HepG2 (cell line): Measurements from ENCODE around the gene NT5C3B. TPM values are rescaled to one million over a fixed set of nuclear protein-coding genes. Genes with fewer than 3 reads are reported as not detected.

Experiments used
- AGO2 ChIP-seq: fragments of 200-400 bp; formaldehyde crosslinking; optimal IDR thresholded peaks from 2 replicates; pipeline ENCODE3; 2017; ENCODE audit warnings: mild to moderate bottlenecking, low read depth, low read length, moderate library complexity
- ARNT2 ChIP-seq: sonication (generic); formaldehyde crosslinking; IDR thresholded peaks from 2 replicates; pipeline ENCODE4 v1.8.0; 2022; ENCODE audit warnings: mild to moderate bottlenecking, low read depth, missing genetic modification reagents, moderate library complexity
- CBFB ChIP-seq: sonication (generic); formaldehyde crosslinking; IDR thresholded peaks from 2 replicates; pipeline ENCODE4 v1.4.0; 2020; ENCODE audit warnings: missing genetic modification reagents
- CBX2 ChIP-seq, 2 experiments: fragments of 200-600 bp in 1 of 2; sonication (generic); formaldehyde crosslinking in 1 of 2; IDR thresholded peaks; 2 replicates each; pipeline versions ENCODE4 v1.7.0 to v1.8.1; 2018 to 2022; ENCODE audit warnings: low read depth in 2 of 2, low read length in 1 of 2, mild to moderate bottlenecking in 1 of 2, missing genetic modification reagents in 1 of 2
- ETV5 ChIP-seq: IDR thresholded peaks from 2 replicates; pipeline ENCODE4 v1.6.1; 2018; ENCODE audit warnings: missing biosample characterization, missing genetic modification reagents, inconsistent platforms, borderline replicate concordance
- GABPB1 ChIP-seq: IDR thresholded peaks from 2 replicates; pipeline ENCODE4 v1.6.1; 2016; ENCODE audit warnings: mild to moderate bottlenecking, missing genetic modification reagents, moderate library complexity, missing compliant biosample characterization
- IKZF1 ChIP-seq: fragments of 450-650 bp; IDR thresholded peaks from 2 replicates; pipeline ENCODE4 v1.7.1; 2016
- MEIS1 ChIP-seq: sonication (generic); formaldehyde crosslinking; IDR thresholded peaks from 2 replicates; pipeline ENCODE4 v1.9.0; 2021; ENCODE audit warnings: mild to moderate bottlenecking, missing genetic modification reagents, moderate library complexity, borderline replicate concordance
- MYNN ChIP-seq: sonication (generic); formaldehyde crosslinking; IDR thresholded peaks from 2 replicates; pipeline ENCODE4 v1.4.0; 2020; ENCODE audit warnings: mild to moderate bottlenecking, low read depth, missing genetic modification reagents
- NFATC3 ChIP-seq: sonication (generic); formaldehyde crosslinking; IDR thresholded peaks from 2 replicates; pipeline ENCODE4 v1.5.1; 2020; ENCODE audit warnings: mild to moderate bottlenecking, missing genetic modification reagents
- NFE2 ChIP-seq: sonication (generic); formaldehyde crosslinking; IDR thresholded peaks from 2 replicates; pipeline ENCODE4 v1.4.0; 2020; ENCODE audit warnings: missing genetic modification reagents
- NFRKB ChIP-seq: fragments of 450-650 bp; IDR thresholded peaks from 2 replicates; pipeline ENCODE4 v1.6.1; 2017
- SATB2 ChIP-seq: sonication (generic); formaldehyde crosslinking; IDR thresholded peaks from 2 replicates; pipeline ENCODE4 v1.5.0; 2020; ENCODE audit warnings: missing genetic modification reagents
- SKI ChIP-seq: fragments of 450-650 bp; IDR thresholded peaks from one replicate; pipeline ENCODE4 v1.6.1; 2018; ENCODE audit warnings: mild to moderate bottlenecking; ENCODE audit not compliant: partially characterized antibody
- SP1 ChIP-seq, 2 experiments: fragments of 450-650 bp in 1 of 2; sonication (generic) in 1 of 2; formaldehyde crosslinking in 1 of 2; IDR thresholded peaks; 2 replicates each; pipeline versions ENCODE4 v1.4.0 to v1.6.1; 2016 to 2020; ENCODE audit warnings: missing genetic modification reagents in 1 of 2
- ZFP62 ChIP-seq: sonication (generic); formaldehyde crosslinking; IDR thresholded peaks from 2 replicates; pipeline ENCODE4 v1.4.0; 2020; ENCODE audit warnings: missing genetic modification reagents
- ZMYM4 ChIP-seq: sonication (generic); formaldehyde crosslinking; IDR thresholded peaks from 2 replicates; pipeline ENCODE4 v1.8.1; 2023; ENCODE audit warnings: mild to moderate bottlenecking, missing genetic modification reagents
- ZNF101 ChIP-seq: sonication (generic); formaldehyde crosslinking; IDR thresholded peaks from 2 replicates; pipeline ENCODE4 v1.4.0; 2020; ENCODE audit warnings: mild to moderate bottlenecking, low read depth, missing genetic modification reagents, borderline replicate concordance
- ZNF12 ChIP-seq: sonication (generic); formaldehyde crosslinking; IDR thresholded peaks from 2 replicates; pipeline ENCODE4 v1.5.0; 2020; ENCODE audit warnings: missing genetic modification reagents
- ZNF24 ChIP-seq: fragments of 450-650 bp; IDR thresholded peaks from 2 replicates; pipeline ENCODE4 v1.6.1; 2017; ENCODE audit warnings: antibody characterized with exemption, mild to moderate bottlenecking
- ZNF383 ChIP-seq: sonication (generic); formaldehyde crosslinking; IDR thresholded peaks from 2 replicates; pipeline ENCODE4 v1.4.0; 2020; ENCODE audit warnings: missing genetic modification reagents, mild to moderate bottlenecking, borderline replicate concordance
- ZNF510 ChIP-seq: sonication (generic); formaldehyde crosslinking; IDR thresholded peaks from 2 replicates; pipeline ENCODE4 v1.4.0; 2020; ENCODE audit warnings: low read depth, mild to moderate bottlenecking, missing genetic modification reagents
- ZNF644 ChIP-seq: IDR thresholded peaks from 2 replicates; pipeline ENCODE4 v1.6.1; 2016; ENCODE audit warnings: low read depth
- polyA plus RNA-seq, 8 experiments: library from polyadenylated mRNA; depleted of rRNA in 3 of 8; stranded (reverse) in 7 of 8; unstranded in 1 of 8; fragments of >200 nt; fragmentation: Illumina TruSeq in 4 of 8; extraction: Trizol in 4 of 8; gene quantifications; 2 replicates each; pipeline versions ENCODE4 v1.2.1 to v1.2.3, GENCODE V29; 2011 to 2016; ENCODE audit warnings: low read depth in 4 of 8, missing spikeins in 1 of 8, mixed read lengths in 1 of 8; ENCODE audit not compliant: insufficient read depth in 1 of 8
- total RNA-seq, 5 experiments: library from RNA; depleted of rRNA; stranded (reverse); fragments of >200 nt; fragmentation: Illumina TruSeq; extraction: Trizol; gene quantifications; 2 replicates each; pipeline ENCODE4 v1.2.3, GENCODE V29; 2016; ENCODE audit warnings: low read depth in 1 of 5
- TF ChIP-seq, protein P1 (sequence below): sonication (generic); formaldehyde crosslinking; IDR thresholded peaks from 2 replicates; pipeline ENCODE4 v1.4.0; 2020; ENCODE audit warnings: mild to moderate bottlenecking, missing genetic modification reagents
- TF ChIP-seq, protein P2 (sequence below): IDR thresholded peaks from 2 replicates; pipeline ENCODE4 v1.6.1; 2016; ENCODE audit warnings: control low read depth
- TF ChIP-seq, protein P3 (sequence below): IDR thresholded peaks from 2 replicates; pipeline ENCODE4 v1.6.1; 2016; ENCODE audit warnings: missing compliant biosample characterization, missing genetic modification reagents, borderline replicate concordance
- TF ChIP-seq, protein P4 (sequence below): sonication (generic); formaldehyde crosslinking; conservative IDR thresholded peaks from 2 replicates; pipeline ENCODE4 v1.8.1; 2023; ENCODE audit warnings: missing genetic modification reagents

Gene NT5C3B
- total and polyA plus RNA-seq, 2 of the 13 experiments (the other 11 are each of a cell fraction or from before 2014, with no cell fraction given), result 104 to 126 TPM

DNA sequence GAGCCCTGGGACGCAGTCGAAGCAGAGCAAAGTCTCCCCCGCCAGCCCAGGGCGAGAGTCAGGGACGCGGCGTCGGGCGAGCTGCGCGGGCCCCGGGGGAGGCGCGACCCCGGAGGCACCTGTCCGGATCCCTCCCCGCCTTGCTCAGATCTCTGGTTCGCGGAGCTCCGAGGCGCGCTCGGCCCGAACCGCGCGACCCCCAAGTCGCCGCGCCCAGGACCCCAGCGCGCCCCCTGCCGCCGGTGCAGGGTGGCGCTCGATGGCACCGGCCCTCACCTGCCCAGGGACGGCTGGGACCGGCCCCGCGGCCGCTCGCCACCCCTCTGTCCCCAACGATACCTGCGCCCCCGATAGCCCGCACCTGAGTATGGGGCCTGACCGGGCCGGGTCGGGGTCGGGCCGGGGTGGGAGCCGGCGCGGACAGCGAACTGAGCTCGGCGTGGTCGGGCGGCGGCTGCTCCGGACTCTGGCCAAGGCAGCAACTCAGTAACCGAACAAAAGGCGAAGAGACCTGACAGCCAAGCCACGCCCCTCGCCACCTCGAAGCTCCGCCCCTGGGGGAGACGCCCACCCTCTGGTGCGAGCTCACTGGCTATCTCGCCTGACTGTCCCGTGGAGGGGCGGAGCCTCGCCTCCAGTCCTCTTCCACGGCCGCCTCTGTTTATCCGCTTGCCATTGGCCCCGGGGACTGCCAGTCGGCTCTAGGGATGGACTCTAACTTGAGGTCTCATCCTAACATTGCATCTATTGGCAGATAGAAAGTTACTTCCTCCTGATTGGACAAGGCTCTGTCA lies 49.6 kb downstream of the NT5C3B start, which contains the start of gene JUP (continued):
- TF ChIP-seq SP1 (IDR thresholded peaks at IDR 0.05) (peak; percentile 76; the same call in 1 of the 2 replicates), SP1 (CRISPR knock-in tag; IDR thresholded peaks at IDR 0.05) (peak; percentile 98), MYNN (CRISPR knock-in tag) (0 out of 2 replicates have a peak, but pooled peaks have one; percentile 24), GABPB1 (CRISPR knock-in tag) (peak; percentile 70; the same call in 1 of the 2 replicates), ETV5 (CRISPR knock-in tag) (no peak), SATB2 (CRISPR knock-in tag) (0 out of 2 replicates have a peak, but pooled peaks have one; percentile 11), ZNF383 (CRISPR knock-in tag) (no peak), NFE2 (no peak), ZNF510 (CRISPR knock-in tag) (no peak), MEIS1 (CRISPR knock-in tag) (no peak), AGO2 (peak; percentile 84), ZNF101 (CRISPR knock-in tag) (no peak), ZNF644 (CRISPR knock-in tag) (no peak), ZNF24 (peak; percentile 77; the same call in 1 of the 2 replicates), ZNF12 (no peak), ZMYM4 (peak; percentile 79), NFRKB (no peak), ZFP62 (CRISPR knock-in tag) (no peak; the same call in 1 of the 2 replicates), CBFB (CRISPR knock-in tag) (no peak), SKI (peak; percentile 24), IKZF1 (no peak), NFATC3 (no peak), ARNT2 (peak; percentile 98), CBX2 (IDR thresholded peaks at IDR 0.05; ENCODE audit: low read depth, low read length) (no peak), CBX2 (CRISPR knock-in tag; IDR thresholded peaks at IDR 0.05; ENCODE audit: low read depth) (peak; percentile 89; the same call in 1 of the 2 replicates)
- TF ChIP-seq, protein P1, sequence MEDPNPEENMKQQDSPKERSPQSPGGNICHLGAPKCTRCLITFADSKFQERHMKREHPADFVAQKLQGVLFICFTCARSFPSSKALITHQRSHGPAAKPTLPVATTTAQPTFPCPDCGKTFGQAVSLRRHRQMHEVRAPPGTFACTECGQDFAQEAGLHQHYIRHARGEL (CRISPR knock-in tag), result no peak; the same call in 1 of the 2 replicates
- TF ChIP-seq, protein P2, sequence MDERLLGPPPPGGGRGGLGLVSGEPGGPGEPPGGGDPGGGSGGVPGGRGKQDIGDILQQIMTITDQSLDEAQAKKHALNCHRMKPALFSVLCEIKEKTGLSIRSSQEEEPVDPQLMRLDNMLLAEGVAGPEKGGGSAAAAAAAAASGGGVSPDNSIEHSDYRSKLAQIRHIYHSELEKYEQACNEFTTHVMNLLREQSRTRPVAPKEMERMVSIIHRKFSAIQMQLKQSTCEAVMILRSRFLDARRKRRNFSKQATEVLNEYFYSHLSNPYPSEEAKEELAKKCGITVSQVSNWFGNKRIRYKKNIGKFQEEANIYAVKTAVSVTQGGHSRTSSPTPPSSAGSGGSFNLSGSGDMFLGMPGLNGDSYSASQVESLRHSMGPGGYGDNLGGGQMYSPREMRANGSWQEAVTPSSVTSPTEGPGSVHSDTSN (CRISPR knock-in tag), result peak; percentile 98
- TF ChIP-seq, protein P3, sequence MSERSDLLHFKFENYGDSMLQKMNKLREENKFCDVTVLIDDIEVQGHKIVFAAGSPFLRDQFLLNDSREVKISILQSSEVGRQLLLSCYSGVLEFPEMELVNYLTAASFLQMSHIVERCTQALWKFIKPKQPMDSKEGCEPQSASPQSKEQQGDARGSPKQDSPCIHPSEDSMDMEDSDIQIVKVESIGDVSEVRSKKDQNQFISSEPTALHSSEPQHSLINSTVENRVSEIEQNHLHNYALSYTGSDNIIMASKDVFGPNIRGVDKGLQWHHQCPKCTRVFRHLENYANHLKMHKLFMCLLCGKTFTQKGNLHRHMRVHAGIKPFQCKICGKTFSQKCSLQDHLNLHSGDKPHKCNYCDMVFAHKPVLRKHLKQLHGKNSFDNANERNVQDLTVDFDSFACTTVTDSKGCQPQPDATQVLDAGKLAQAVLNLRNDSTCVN (CRISPR knock-in tag), result no peak
- TF ChIP-seq, protein P4, sequence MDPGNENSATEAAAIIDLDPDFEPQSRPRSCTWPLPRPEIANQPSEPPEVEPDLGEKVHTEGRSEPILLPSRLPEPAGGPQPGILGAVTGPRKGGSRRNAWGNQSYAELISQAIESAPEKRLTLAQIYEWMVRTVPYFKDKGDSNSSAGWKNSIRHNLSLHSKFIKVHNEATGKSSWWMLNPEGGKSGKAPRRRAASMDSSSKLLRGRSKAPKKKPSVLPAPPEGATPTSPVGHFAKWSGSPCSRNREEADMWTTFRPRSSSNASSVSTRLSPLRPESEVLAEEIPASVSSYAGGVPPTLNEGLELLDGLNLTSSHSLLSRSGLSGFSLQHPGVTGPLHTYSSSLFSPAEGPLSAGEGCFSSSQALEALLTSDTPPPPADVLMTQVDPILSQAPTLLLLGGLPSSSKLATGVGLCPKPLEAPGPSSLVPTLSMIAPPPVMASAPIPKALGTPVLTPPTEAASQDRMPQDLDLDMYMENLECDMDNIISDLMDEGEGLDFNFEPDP (CRISPR knock-in tag), result no peak
